K562 (cell line): ENCODE data around the gene RBBP7. TPM values are rescaled to one million over a fixed set of nuclear protein-coding genes. Genes with fewer than 3 reads are reported as not detected.
A peak's percentile ranks its signal among the peaks of the same experiment; 100 is the strongest.

Experiments used
- ATAC-seq: fragments of 200-7000 bp; cut with Tn5 transposase; 3 replicates; pipeline ENCODE4 v1.9.1; 2020; ENCODE audit warnings: moderate library complexity
- BruUV-seq: library from RNA; stranded (reverse); fragments of 400-500 nt; replicated peaks from 2 replicates; lab custom pipeline; 2021; lab: Mats Ljungman, UMichigan
- CTCF ChIA-PET: fragments of 300-600 bp; formaldehyde crosslinking; extraction: SDS; loops from one replicate; lab custom pipeline; 2021; ENCODE audit warnings: low intra/inter-chr PET ratio; lab: Yijun Ruan, JAX
- POLR2A ChIA-PET: fragments of 300-600, 350-650 bp; sonication (Branson Sonifier 250); formaldehyde crosslinking; extraction: SDS; loops from one replicate; lab custom pipeline; 2021; ENCODE audit warnings: antibody characterized with exemption, inconsistent platforms; lab: Yijun Ruan, JAX
- DNase-seq, 4 experiments: peaks; one replicate each; pipeline versions ENCODE4 v3.0.0 to v3.0.0-alpha.2; 2011 to 2018; ENCODE audit warnings: low spot score in 3 of 4, mixed read lengths in 3 of 4; ENCODE audit errors: extremely low read depth in 1 of 4
- FAIRE-seq: peaks from 2 replicates; lab custom pipeline; 2011; peaks lifted over from hg19 to GRCh38; lab: Jason Lieb, UNC
- H2AFZ ChIP-seq: 2 replicates; pipeline ENCODE4 v1.6.0; 2011; ENCODE audit warnings: low read depth, low read length, control low read depth, inconsistent platforms
- H3K27ac ChIP-seq: fragments of 200-600 bp; 3 replicates; pipeline ENCODE4 v1.8.0; 2011; ENCODE audit warnings: low read depth, mild to moderate bottlenecking, control low read depth, inconsistent platforms, low read length, moderate library complexity, mixed read lengths; ENCODE audit errors: extremely low read depth
- H3K27me3 ChIP-seq, 2 experiments: fragments of 300-600 bp in 1 of 2; 2 replicates in 1 of 2; 3 replicates in 1 of 2; pipeline versions ENCODE4 v1.6.0 to v1.8.0; 2011; ENCODE audit warnings: inconsistent platforms in 2 of 2, low read length in 2 of 2, mild to moderate bottlenecking in 1 of 2, mixed read lengths in 1 of 2, moderate library complexity in 1 of 2; ENCODE audit not compliant: control insufficient read depth in 2 of 2, insufficient read depth in 2 of 2
- H3K36me3 ChIP-seq: fragments of 300-600 bp; 3 replicates; pipeline ENCODE4 v1.8.0; 2011; ENCODE audit warnings: mild to moderate bottlenecking, low read length, inconsistent platforms; ENCODE audit not compliant: control insufficient read depth, insufficient read depth
- H3K4me1 ChIP-seq, 2 experiments: fragments of 200-600 bp in 1 of 2; replicated peaks in 1 of 2; 2 replicates in 1 of 2; 3 replicates in 1 of 2; pipeline versions ENCODE4 v1.5.1 to v1.8.0; 2011; ENCODE audit warnings: inconsistent platforms in 2 of 2, low read length in 2 of 2, mild to moderate bottlenecking in 1 of 2, mixed read lengths in 1 of 2, moderate library complexity in 1 of 2; ENCODE audit not compliant: control insufficient read depth in 2 of 2, insufficient read depth in 2 of 2
- H3K4me2 ChIP-seq: 2 replicates; pipeline ENCODE4 v1.6.1; 2011; ENCODE audit warnings: low read length, control low read depth, inconsistent platforms, mixed read lengths; ENCODE audit not compliant: insufficient read depth
- H3K4me3 ChIP-seq: fragments of 200-600 bp; sonication (generic), shearing (Covaris generic); 2 replicates; pipeline ENCODE4 v1.5.1; 2016; ENCODE audit warnings: control low read depth, inconsistent platforms
- H3K79me2 ChIP-seq: fragments of 200-600 bp; 3 replicates; pipeline ENCODE4 v1.8.0; 2011; ENCODE audit warnings: low read length, inconsistent platforms; ENCODE audit not compliant: control insufficient read depth, insufficient read depth
- H3K9ac ChIP-seq, 2 experiments: 2 replicates each; pipeline versions ENCODE4 v1.6.0 to v1.6.1; 2011; ENCODE audit warnings: low read depth in 2 of 2, low read length in 2 of 2, control low read depth in 1 of 2, inconsistent platforms in 1 of 2, mild to moderate bottlenecking in 1 of 2, mixed read lengths in 1 of 2; ENCODE audit not compliant: insufficient read depth in 1 of 2
- H3K9me1 ChIP-seq: one replicate; pipeline ENCODE4 v1.6.0; 2011; ENCODE audit warnings: inconsistent platforms, mild to moderate bottlenecking, low read length, moderate library complexity; ENCODE audit not compliant: control insufficient read depth, insufficient read depth
- H3K9me3 ChIP-seq: replicated peaks from 2 replicates; pipeline ENCODE4 v1.5.1; 2011; ENCODE audit warnings: low read depth, low read length, inconsistent platforms; ENCODE audit not compliant: control insufficient read depth, insufficient read depth
- H4K20me1 ChIP-seq: replicated peaks from 2 replicates; pipeline ENCODE4 v1.6.1; 2011; ENCODE audit warnings: low read length, inconsistent platforms, mixed read lengths; ENCODE audit not compliant: control insufficient read depth, insufficient read depth
- BCL6 ChIP-seq: fragments of 250-450 bp; sonication (Bioruptor Pico); IDR thresholded peaks from 2 replicates; pipeline ENCODE4 v1.4.0; 2020
- CHD4 ChIP-seq: fragments of 200-600 bp; sonication (generic); IDR thresholded peaks from 3 replicates; pipeline ENCODE4 v1.6.1; 2012; ENCODE audit warnings: low read depth, mild to moderate bottlenecking, mixed read lengths, low read length, inconsistent platforms; ENCODE audit not compliant: insufficient read depth, insufficient replicate concordance, poor library complexity, severe bottlenecking
- KLF10 ChIP-seq: fragments of 250-450 bp; sonication (Bioruptor Pico); IDR thresholded peaks from 2 replicates; pipeline ENCODE4 v1.6.1; 2021; ENCODE audit warnings: matching md5 sums
- MCM2 ChIP-seq: fragments of 450-650 bp; IDR thresholded peaks from 2 replicates; pipeline ENCODE4 v1.6.1; 2017; ENCODE audit warnings: low read depth, mild to moderate bottlenecking
- SETDB1 ChIP-seq: IDR thresholded peaks from one replicate; pipeline ENCODE4 v1.6.1; 2012; ENCODE audit warnings: low read length, control low read depth, inconsistent platforms
- SNRNP70 ChIP-seq: fragments of 200-400 bp; formaldehyde crosslinking; optimal IDR thresholded peaks from 2 replicates; pipeline ENCODE3; 2017; ENCODE audit warnings: low read depth, low read length
- ZNF318 ChIP-seq, 2 experiments: fragments of 450-650 bp; IDR thresholded peaks; 2 replicates each; pipeline ENCODE4 v1.6.1; 2016; ENCODE audit warnings: mild to moderate bottlenecking in 2 of 2, borderline replicate concordance in 1 of 2, low read depth in 1 of 2, moderate library complexity in 1 of 2
- ZNF764 ChIP-seq: fragments of 250-450 bp; sonication (Bioruptor Pico); IDR thresholded peaks from 2 replicates; pipeline ENCODE4 v1.4.0; 2020; ENCODE audit warnings: low read depth, mild to moderate bottlenecking, moderate library complexity
- WGBS: fragments of 100-300 bp; shearing (Covaris generic); methylation state at CpG from one replicate; pipeline ENCODE4 v1.1.6; 2016; ENCODE audit warnings: low coverage, mixed read lengths; ENCODE audit not compliant: insufficient coverage; ENCODE audit errors: missing lambda C conversion rate; 5-methylcytosine and 5-hydroxymethylcytosine counted together
- in situ Hi-C: fragments of 300-500 bp; cut with MboI; formaldehyde crosslinking; loops from 4 replicates; pipeline ENCODE4 v1.15.0; 2018; ENCODE audit warnings: inconsistent platforms, mixed read lengths
- intact Hi-C: fragments of 100-400 bp; cut with micrococcal nuclease; formaldehyde crosslinking; loops from 2 replicates; pipeline ENCODE4 v1.14.2; 2022
- polyA plus RNA-seq, 8 experiments: library from polyadenylated mRNA; depleted of rRNA in 4 of 8; stranded (reverse) in 5 of 8; unstranded in 3 of 8; fragments of >200 nt; fragmentation: Nextera tagmentation in 2 of 8; fragmentation: Illumina TruSeq in 1 of 8; extraction: Ambion mirVana in 2 of 8; extraction: Trizol in 1 of 8; gene quantifications; 2 replicates each; pipeline versions ENCODE4 v1.2.1 to v1.2.3, GENCODE V29; 2011 to 2014; ENCODE audit warnings: inconsistent platforms in 1 of 8, missing spikeins in 1 of 8
- total RNA-seq, 7 experiments: library from RNA; depleted of rRNA in 6 of 7; stranded (reverse); fragments of >200 nt in 6 of 7; fragmentation: Illumina TruSeq in 2 of 7; extraction: Trizol in 2 of 7; gene quantifications; 2 replicates each; pipeline versions ENCODE4 v1.2.1 to v1.2.3, GENCODE V29; 2011 to 2021; ENCODE audit warnings: low replicate concordance in 1 of 7
- TF ChIP-seq, protein P1 (sequence below): sonication (generic); IDR thresholded peaks from 2 replicates; pipeline ENCODE4 v1.6.1; 2016
- TF ChIP-seq, protein P2 (sequence below): fragments of 250-450 bp; sonication (Bioruptor Pico); IDR thresholded peaks from 2 replicates; pipeline ENCODE4 v1.8.0; 2022; ENCODE audit warnings: inconsistent platforms

RBBP7 gene
- total and polyA plus RNA-seq, 9 of the 15 experiments (the other 6 are each of a cell fraction or from before 2014, with no cell fraction given): 79.0 to 364 (median 182) TPM

DNA sequence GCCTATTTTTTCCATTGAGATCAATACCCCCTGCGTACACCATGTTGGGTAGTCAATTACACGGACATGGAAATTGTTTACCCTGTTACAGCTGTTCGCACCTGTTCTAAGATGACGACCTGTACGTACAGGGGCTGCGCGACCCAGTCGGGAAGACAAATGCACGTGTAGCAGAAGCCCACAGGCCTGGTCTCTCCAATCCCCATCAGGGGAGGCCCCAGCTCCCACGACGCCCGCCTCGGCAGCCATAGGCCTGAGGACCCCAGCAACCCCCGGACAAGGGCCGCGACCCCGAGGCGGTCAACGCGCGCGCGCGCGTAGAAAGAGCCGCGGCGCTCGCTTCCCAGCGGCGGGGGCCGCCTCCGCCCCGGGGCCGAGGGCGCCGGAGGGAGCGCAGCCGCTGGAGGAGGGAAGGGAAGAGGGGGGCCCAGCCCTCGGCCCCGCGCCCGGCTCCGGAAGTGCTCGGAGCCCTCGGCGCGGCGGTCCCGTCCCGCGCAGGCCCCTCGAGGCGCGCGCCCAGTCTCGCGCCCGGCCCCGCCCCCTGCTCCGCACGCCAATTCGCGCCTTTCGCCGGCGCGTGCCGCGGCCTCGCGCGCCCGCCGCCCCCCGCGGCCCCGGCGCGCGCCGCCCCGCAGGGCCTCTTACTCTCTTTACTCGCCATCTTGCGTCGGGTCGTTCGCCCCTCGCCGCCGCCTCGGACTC lies 618 bp downstream of the RBBP7 start:
- in situ Hi-C loops: no loop called here
- Histone ChIP-seq H3K79me2 (peaks cover 52% of the 10 kb centered on the region), H3K36me3 (peaks cover 38% of the 10 kb centered on the region), H4K20me1 (peaks cover 7% of the 10 kb centered on the region; the same call in 1 of the 2 replicates), H3K4me3 (peak overlapping the region; percentile 80), H2AFZ (peak overlapping the region; percentile 87), H3K9me3 (no peaks in the 10 kb centered on the region), H3K27ac (peak overlapping the region; percentile 99), H3K9me1 (peaks cover 3% of the 10 kb centered on the region), H3K9ac (peak overlapping the region; percentile 93 to 97), H3K4me2 (peak overlapping the region; percentile 83), H3K4me1 (peaks cover 14 to 15% of the 10 kb centered on the region in 2 experiments; a peak in 4 of 5 replicates), H3K27me3 (no peaks in the 10 kb centered on the region)
- 2% methylated on average over 52 of the region's 92 CpGs for WGBS
- CTCF ChIA-PET: no interaction called here
- no peak for FAIRE-seq
- peak; percentile 52 to 67 (median 60) for DNase-seq
- BruUV-seq: no TSS peak
- intact Hi-C loops: no loop called here
- POLR2A ChIA-PET: interaction anchor here (0.5 to 1.2 kb wide), 3 partner anchors 9 to 130 kb away, joined by 3 to 5 read pairs (median 3); no protein-coding TSS in a partner anchor
- peak; percentile 73 for ATAC-seq
- no peak for TF ChIP-seq ZNF318 (IDR thresholded peaks at IDR 0.05; ENCODE audit: borderline replicate concordance in 1 of 2, low read depth in 1 of 2)
- no peak for TF ChIP-seq CHD4
- TF ChIP-seq BCL6 (CRISPR knock-in tag): no peak
- TF ChIP-seq MCM2: no peak
- TF ChIP-seq, protein P1, sequence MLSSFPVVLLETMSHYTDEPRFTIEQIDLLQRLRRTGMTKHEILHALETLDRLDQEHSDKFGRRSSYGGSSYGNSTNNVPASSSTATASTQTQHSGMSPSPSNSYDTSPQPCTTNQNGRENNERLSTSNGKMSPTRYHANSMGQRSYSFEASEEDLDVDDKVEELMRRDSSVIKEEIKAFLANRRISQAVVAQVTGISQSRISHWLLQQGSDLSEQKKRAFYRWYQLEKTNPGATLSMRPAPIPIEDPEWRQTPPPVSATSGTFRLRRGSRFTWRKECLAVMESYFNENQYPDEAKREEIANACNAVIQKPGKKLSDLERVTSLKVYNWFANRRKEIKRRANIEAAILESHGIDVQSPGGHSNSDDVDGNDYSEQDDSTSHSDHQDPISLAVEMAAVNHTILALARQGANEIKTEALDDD: no peak
- no peak for TF ChIP-seq SETDB1
- no peak for TF ChIP-seq KLF10 (CRISPR knock-in tag)
- TF ChIP-seq SNRNP70: no peak
- TF ChIP-seq, protein P2, sequence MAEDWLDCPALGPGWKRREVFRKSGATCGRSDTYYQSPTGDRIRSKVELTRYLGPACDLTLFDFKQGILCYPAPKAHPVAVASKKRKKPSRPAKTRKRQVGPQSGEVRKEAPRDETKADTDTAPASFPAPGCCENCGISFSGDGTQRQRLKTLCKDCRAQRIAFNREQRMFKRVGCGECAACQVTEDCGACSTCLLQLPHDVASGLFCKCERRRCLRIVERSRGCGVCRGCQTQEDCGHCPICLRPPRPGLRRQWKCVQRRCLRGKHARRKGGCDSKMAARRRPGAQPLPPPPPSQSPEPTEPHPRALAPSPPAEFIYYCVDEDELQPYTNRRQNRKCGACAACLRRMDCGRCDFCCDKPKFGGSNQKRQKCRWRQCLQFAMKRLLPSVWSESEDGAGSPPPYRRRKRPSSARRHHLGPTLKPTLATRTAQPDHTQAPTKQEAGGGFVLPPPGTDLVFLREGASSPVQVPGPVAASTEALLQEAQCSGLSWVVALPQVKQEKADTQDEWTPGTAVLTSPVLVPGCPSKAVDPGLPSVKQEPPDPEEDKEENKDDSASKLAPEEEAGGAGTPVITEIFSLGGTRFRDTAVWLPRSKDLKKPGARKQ (CRISPR knock-in tag): no peak
- no peak for TF ChIP-seq ZNF764 (CRISPR knock-in tag)
